ENCODE results near the gene ABCC4. TPM values are rescaled to one million over a fixed set of nuclear protein-coding genes. Genes with fewer than 3 reads are reported as not detected.

The ABCC4 gene
- total RNA-seq, 1 donor from 2014 or later: 9.0 TPM

GRCh38 chr13:95156208-95156607 lies 145.0 kb downstream of the ABCC4 start:
- no peak for DNase-seq

DNA sequence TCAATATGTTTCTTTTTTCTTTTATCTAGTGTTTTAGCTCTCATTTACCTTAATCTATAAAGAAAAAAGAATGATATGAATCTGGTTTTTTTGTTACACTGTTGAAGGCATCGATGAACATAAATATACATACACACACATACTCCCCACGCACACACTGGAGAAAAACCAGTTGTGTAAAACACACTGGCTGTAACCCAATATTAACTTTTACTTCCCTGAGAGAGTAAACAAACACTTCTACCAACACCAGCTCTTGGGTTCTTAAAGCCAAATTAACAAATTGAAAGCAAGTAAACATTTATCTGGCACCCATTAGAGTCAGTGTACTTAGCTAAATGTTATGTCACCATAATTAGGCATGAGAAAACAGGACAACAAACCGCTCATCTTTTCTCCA lies 145.7 kb downstream of the ABCC4 start:
- DNase-seq: no peak

DNA sequence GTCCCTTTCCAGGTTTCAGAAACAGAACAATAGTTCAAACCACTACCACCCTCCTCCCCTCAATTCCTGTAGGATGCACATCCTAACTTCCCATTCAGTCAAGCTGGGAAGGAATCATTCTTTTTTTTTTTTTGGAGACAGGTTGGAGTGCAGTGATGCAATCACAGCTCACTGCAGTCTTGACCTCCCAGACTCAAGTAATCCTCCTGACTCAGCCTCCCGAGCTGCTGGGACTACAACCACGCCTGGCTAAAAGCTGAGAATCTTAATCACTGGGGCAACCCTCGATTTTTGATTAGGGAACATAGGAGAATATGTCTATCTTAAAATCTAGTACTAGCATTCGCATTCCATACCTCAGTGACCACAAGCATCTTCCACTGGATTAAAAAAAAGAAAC lies 146.2 kb downstream of the ABCC4 start:
- DNase-seq: no peak

- DNase-seq: no peak
Observed at GRCh38 chr13:95154413-95154886, 146.8 kb downstream of the ABCC4 start.

GRCh38 chr13:95153647-95154412 lies 147.4 kb downstream of the ABCC4 start:
- DNase-seq: no peak

DNA sequence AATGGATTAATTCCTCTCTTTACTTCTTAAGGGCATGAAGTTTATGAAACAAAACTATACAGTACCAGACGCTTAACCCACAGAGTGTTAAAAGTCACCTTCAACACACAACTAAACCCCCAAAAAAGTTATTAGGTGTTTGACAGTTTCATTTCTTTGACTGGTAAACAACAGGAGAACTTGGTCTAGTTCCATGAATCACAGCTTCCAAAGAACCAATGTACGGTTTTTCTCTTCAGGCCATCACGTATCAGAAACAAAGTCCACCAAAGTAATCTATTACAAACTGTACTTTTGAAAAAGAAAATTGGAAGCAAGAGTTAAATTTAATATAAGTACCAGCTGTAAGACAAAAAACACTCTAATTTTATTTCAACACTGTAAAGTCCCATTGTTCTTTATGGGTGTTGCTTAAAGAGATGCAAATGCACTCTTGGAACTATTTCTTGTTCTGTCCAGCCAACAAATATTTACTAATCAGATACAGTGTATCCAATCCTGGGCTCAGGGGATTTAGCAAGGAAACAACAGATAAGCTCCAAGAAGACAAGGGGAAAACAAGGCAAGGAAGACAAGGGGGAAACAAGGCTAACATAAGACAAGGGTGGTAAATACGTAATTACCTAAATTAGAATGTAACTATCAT lies 149.2 kb downstream of the ABCC4 start:
- DNase-seq: no peak

- DNase-seq: no peak
Observed at GRCh38 chr13:95150555-95150954, 150.7 kb downstream of the ABCC4 start.

DNA sequence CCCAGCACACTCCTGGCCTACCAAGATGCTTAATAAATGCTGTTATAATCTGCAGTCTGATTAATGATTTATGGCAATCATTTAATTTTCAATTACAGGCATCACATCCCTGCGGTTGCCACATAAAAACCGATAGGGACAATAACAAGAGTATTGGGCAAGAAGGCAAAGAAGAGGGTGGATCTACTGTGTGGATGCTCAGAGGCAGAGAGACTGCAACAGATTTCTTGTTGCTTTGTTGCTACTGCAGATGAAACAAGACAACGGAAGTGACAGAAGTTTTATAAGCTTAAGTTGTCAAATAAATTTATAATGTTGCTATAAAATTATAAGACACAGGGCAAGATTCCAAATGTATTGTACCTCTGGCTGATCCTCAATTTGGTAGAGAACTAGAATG lies 154.8 kb downstream of the ABCC4 start:
- no peak for DNase-seq

GRCh38 chr13:95145587-95145986 lies 155.7 kb downstream of the ABCC4 start:
- no peak for DNase-seq

- DNase-seq: no peak
Observed at GRCh38 chr13:95140502-95140901, 160.7 kb downstream of the ABCC4 start.

- DNase-seq: no peak
Observed at GRCh38 chr13:95138876-95139585, 162.2 kb downstream of the ABCC4 start.

DNA sequence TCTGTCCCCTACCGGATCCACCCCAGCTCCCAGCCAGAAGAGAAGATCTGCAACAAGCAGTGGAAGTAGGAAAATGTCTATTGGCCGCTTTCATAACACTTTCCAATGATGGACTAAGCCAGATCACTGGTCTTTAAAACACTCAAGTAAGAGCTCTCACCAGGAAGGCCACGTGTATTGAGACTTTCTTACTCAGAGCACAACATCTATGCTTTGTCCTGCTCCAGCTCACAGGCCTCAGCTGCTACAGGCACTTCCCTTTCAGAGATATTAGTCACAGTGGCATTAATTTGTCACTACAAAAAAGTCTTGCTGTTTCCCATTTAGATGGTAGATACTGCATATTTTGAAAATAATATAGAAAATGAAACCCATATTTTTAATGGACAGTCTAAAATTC lies 164.2 kb downstream of the ABCC4 start:
- DNase-seq: no peak

- DNase-seq: no peak
Observed at GRCh38 chr13:95136638-95137037, 164.6 kb downstream of the ABCC4 start.

GRCh38 chr13:95133498-95133897 lies 167.8 kb downstream of the ABCC4 start:
- DNase-seq: no peak

- no peak for DNase-seq
Observed at GRCh38 chr13:95129004-95129403, 172.2 kb downstream of the ABCC4 start.

- no peak for DNase-seq
Observed at GRCh38 chr13:95128045-95128643, 173.1 kb downstream of the ABCC4 start.

GRCh38 chr13:95124959-95125358 lies 176.3 kb downstream of the ABCC4 start:
- DNase-seq: no peak

DNA sequence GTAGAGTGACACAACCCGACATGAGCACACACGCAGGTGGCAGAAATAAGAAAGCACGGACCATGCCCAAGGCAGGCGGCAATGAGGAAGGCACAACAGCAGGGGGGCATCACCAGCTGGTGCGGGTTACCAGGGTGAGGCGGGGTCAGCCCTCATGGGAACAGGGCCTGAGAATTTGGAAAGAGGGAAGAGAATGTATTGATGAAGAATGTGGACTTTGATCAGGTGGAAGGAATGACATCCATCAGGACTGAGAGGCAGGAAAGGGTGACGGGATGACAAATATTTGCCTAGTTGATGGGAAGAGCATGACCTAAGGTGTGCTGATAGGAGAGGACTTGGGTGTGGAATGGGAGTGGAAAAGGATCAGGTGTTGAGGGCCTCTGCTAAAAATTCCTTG lies 177.5 kb downstream of the ABCC4 start:
- DNase-seq: no peak

- no peak for DNase-seq
Observed at GRCh38 chr13:95122063-95122462, 179.2 kb downstream of the ABCC4 start.

DNA sequence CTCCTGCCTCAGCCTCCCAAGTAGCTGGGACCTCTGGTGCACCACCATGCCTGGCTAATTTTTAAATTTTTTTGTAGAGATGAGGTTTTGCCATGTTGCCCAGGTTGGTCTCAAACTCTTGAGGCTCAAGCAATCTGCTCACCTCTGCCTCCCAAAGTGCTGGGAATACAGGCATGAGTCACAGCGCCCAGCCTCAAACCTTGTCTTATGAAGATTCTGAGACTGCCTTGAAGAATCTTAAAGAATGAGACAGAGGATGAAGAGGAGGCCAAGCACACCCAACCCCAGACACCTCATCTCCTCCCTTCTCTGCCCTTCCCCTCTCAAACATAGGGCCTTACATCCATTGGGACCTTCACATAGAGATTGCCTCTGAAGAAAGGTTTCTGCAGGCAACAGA lies 179.7 kb downstream of the ABCC4 start:
- no peak for DNase-seq

- DNase-seq: no peak
Observed at GRCh38 chr13:95120650-95121049, 180.6 kb downstream of the ABCC4 start.

DNA sequence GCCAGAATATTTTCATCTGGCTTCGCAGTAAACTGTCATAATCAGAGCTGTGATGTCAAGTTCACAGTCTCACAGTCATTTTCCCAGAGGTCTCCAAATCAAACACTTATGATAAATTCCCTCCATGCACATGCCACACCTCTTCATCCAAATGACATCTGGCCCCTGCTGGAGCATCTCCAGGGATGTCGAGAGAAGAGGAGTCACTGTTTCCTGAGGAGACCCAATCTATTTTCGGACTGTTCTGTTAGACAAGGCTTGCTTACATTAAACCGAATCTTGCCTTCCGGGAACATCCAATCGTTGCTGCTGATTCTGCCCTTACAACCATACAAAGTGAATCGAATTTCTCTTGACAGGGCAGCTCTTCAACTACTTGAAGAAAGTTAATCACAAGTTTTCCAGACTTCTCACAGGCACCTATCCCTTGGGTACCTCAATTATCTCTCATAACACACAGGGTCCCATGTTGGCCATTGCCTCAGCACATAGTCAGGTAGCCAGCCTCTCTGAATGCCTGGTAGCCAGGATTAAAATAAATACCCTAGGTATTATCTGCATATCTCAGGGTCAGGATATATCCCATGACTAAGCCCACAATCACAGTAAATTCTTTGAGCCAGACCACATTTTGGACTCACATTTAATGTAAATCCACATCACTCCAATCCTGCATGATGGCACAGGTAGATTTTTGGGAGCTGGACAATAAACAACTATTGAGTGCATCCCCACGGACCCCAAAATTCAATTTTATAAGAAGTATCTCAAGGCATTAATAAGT lies 182.5 kb downstream of the ABCC4 start:
- DNase-seq: no peak
